GM19240 (cell line): ENCODE results near the gene MPP1.

Experiments used
- DNase-seq: peaks from one replicate; pipeline ENCODE4 v3.0.0; 2011; ENCODE audit warnings: low spot score; ENCODE audit not compliant: insufficient read length

The MPP1 gene

GRCh38 chrX:154813801-154814200 is 8.5 kb upstream of the MPP1 start:
- no peak for DNase-seq

GRCh38 chrX:154812341-154813101 is 7.2 kb upstream of the MPP1 start:
- DNase-seq: no peak

- no peak for DNase-seq
Measured at GRCh38 chrX:154809939-154810665, 4.8 kb upstream of the MPP1 start.

- no peak for DNase-seq
Measured at GRCh38 chrX:154806837-154807501, 1.7 kb upstream of the MPP1 start.

GRCh38 chrX:154805696-154806091 is 409 bp upstream of the MPP1 start:
- DNase-seq: no peak

- DNase-seq: no peak
Measured at GRCh38 chrX:154804261-154804956, 876 bp downstream of the MPP1 start.

DNA sequence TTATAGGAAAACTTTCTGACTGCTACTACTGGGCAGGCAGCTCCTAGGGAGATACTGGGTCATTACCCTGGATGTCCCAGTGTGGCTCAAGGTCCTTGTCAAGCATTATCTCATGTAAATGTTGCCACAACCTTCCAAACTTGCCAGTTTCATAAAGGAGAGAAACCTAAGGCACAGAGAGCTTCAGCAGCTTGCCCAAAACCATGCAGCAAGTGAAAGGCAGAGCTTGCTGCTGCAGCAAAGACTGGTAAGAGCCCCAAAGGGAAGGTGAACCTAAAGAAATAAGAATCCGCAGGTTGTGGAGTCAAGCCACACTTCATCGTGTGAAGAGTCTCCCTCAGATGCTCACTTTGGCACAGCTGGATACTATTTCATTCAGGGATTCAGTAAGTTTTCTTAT is 2.3 kb downstream of the MPP1 start:
- no peak for DNase-seq

DNA sequence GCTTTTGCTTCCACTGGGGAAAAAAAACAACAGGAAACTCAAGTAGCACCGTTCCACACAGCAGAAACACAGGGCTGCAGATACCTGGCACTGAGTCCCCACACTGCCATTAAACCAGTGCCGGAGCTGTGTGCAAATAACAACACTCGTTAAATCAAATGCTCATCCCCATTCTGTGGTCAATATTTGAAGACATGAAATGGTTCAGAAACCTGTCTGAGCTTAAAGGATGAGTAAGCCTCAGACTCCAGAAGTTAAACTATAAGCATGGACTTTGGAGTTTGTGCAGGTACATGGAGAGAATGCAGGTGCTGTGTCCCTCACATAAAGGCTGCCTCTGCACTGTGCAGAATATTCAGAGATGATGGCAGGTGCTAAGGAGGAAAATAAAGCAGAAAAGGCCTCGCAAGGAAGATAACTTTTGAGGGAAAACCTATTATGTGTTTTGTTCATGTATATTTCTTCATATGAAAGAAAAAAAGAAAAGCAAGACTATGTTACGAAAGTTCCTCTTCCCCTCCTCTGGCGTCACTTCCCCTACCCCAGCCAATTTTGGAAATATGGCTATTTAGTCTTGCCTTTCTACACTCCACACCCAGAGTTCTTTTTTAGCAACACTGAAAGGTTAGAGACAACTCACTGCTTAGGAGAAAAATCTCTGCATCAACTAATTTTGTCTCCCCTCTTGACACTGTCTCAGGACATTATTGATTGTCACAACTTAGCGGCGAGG is 4.6 kb downstream of the MPP1 start:
- DNase-seq: no peak

DNA sequence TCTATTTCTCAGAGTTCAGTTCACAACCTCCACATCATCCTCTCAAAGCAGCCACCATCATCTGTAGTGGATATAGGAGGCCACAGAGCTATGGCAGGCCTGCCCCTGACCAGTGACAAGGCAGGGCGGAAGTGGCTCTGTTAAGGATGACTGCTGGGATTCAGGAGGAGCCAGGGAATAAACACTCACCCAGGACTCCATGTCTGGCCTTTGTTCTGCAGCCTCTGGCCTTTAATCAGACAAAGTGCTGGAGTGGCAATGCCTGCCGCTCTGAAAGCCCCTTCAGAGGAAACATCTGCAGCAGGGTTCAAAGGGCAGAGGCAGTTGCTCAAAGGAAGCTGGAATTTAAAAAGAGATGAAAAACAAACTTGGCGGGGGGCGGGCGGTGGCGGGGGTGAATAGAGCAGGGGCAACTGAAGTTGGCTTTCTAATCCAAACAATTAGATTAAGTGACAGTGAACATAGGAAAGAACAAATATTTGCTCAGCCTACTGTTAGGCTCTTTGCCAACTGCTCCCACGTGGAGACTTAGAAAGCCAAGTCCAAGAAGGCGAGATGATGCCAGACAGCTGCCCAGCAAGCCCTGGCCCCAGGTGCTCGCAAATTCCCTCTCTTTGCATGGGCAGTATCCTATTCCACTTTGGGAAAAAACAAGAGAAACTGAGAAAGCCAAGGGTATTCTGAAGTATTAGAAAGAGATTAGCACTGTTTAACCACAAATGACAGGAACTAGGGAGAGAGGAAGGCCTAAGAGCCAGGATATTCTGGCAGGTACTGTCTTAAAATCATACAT is 5.5 kb downstream of the MPP1 start:
- DNase-seq: no peak

DNA sequence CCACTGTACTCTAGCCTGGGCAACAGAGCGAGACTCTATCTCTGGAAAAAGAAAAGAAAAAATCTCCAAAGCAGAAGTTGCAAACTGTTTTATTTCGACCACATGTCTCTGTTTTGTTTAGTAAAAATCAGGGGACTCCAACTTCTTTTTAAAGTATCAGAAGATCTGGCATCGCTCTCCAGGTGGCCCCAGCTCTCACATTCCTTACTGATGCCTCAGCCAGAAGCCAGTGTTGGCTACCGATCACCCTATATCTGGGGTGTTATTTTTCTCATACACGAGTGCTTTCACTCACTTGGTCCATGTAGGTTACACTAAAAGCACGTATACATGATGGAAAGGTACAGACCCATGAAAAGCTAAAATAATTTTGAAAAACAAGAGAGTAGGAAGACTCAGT is 8.3 kb downstream of the MPP1 start:
- DNase-seq: no peak

DNA sequence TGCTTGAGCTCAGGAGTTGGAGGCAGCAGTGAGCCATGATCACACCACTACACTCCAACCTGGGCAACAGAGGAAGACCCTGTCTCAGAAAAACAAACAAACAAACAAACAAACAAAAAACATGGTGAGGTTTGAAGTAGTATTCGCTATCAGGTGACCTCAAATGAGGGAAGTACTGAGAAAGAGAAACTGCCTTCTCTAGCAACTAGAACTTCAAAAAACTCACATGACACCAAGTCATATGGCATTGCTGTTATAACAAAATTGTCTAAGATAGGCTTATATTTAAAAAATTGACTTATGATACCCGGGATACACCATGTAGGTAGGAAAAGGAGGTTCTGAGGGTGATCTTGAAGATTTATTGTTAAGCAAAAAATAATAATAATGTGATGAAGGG is 10.3 kb downstream of the MPP1 start:
- no peak for DNase-seq

- DNase-seq: no peak
Measured at GRCh38 chrX:154793084-154793795, 12.0 kb downstream of the MPP1 start.

DNA sequence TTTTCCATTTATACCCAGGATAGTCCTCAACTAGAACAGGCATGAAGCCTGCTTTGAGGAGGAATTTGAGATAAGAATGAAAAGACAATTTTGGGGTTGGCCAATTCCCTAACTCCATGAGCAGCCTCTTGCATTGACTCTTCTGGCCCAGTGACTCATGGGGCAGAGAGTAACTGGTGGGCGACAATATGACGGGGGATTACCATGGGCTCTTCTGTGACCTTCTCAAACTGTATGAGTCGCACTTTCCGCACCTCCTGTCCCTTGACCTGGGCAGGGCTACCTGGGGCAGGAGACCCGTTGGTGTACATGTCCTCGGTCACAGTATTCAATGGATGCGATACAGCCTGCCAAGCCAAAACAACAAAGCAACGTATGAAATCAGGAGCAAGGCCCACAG is 13.3 kb downstream of the MPP1 start:
- DNase-seq: no peak

GRCh38 chrX:154791467-154791866 is 13.8 kb downstream of the MPP1 start:
- DNase-seq: no peak

GRCh38 chrX:154785716-154786115 is 19.6 kb downstream of the MPP1 start:
- DNase-seq: no peak

DNA sequence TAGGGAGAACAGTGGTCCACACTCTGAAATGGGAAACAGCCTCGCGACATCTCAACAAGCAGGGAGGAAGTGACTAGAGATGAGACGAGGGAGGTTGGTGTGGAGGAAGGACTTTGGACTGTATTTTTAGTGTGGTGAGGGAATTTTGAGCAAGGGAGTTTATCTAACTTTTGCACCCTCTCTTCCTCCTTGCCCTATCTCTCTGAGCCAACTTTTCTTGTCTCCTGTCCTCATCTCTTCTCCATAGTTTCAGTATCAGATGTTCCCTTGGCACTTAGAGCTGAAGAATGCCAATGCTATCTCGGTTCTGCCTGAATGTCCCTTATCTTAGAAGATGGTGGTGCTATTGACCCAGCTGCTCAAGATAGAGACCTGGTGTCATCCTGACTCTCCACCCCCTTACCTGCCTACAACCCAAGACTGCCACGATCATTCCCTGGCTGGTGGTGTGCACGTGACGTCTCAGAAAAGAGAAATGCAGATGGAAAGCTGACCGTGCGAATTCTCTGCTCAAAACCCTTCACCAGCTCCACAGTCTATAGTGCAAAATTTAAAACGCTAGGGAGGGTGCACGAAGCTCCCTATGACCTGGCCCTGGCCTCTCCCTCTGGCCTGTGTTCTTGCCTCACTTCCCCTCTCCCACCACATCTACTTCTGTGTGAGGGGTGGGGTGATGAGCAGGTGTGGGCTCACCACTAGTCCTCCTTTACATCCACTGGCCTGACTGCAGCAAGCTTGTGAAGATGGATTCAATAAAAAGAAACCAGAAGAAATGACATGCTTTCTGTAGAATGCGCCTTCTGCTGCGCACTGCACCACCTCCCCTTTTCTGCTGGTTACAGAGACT is 20.9 kb downstream of the MPP1 start:
- DNase-seq: no peak

DNA sequence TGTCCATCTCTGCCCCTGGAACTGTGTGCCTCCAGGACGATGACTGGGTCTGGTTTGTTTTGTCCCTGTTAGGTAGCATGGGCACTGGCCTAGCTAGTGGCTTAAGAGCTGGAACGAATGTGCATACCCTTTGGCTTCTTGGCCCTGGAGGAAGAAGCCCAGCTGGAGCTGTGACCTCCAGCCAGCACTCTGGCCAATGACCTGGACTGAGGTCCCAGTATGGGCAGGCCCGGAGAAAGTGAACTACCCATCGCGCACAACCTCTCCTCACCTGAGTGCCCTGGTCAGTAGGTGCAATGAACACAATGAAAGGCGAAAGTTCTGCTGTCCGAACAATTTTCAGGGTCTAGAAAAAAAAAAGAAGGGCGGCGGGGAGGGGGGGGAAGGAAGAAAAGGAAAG is 24.3 kb downstream of the MPP1 start:
- DNase-seq: no peak

- DNase-seq: no peak
Measured at GRCh38 chrX:154779261-154779660, 26.0 kb downstream of the MPP1 start.

- no peak for DNase-seq
Measured at GRCh38 chrX:154776753-154777152, 28.5 kb downstream of the MPP1 start.
